GM13977 (cell line): ENCODE results near the gene PSRC1.

Source experiments
- DNase-seq: peaks from one replicate; pipeline ENCODE4 v3.0.0; 2012; ENCODE audit warnings: low spot score
- CTCF ChIP-seq: IDR thresholded peaks from 2 replicates; pipeline ENCODE4 v1.5.1; 2012; ENCODE audit warnings: mild to moderate bottlenecking, control low read depth; ENCODE audit not compliant: insufficient read depth; ENCODE audit errors: extremely low read depth, missing control alignments
- in situ Hi-C: fragments of 300-500 bp; cut with MboI; formaldehyde crosslinking; loops from one replicate; pipeline ENCODE4 v1.12.0; 2022; ENCODE audit warnings: low sequenced_read_pairs, low pct_unique_long_range_greater_than_20kb, mixed read lengths, inconsistent platforms; ENCODE audit not compliant: unreplicated experiment

PSRC1 gene

GRCh38 chr1:109282952-109283747 is at the start of gene PSRC1:
TSS of gene PSRC1 (minus strand) at chr1:109283145.
- peak; percentile 96 for DNase-seq
- in situ Hi-C loops: no loop called here
- no peak for TF ChIP-seq CTCF

GRCh38 chr1:109331113-109331512 is 48.2 kb upstream of the PSRC1 start:
- TF ChIP-seq CTCF: no peak
- in situ Hi-C loops: no loop called here
- no peak for DNase-seq

GRCh38 chr1:109327285-109327684 is 44.3 kb upstream of the PSRC1 start:
- no peak for DNase-seq
- in situ Hi-C loops: no loop called here
- TF ChIP-seq CTCF: no peak

GRCh38 chr1:109322974-109323373 is 40.0 kb upstream of the PSRC1 start:
- no peak for TF ChIP-seq CTCF
- DNase-seq: no peak
- in situ Hi-C loops: no loop called here

GRCh38 chr1:109319114-109319513 is 36.2 kb upstream of the PSRC1 start:
- in situ Hi-C loops: no loop called here
- no peak for DNase-seq
- TF ChIP-seq CTCF: no peak

- in situ Hi-C loops: no loop called here
Measured at GRCh38 chr1:109316506-109316905, 33.6 kb upstream of the PSRC1 start.

More at GRCh38 chr1:109316506-109316905, 33.6 kb upstream of the PSRC1 start:
- TF ChIP-seq CTCF: no peak
- DNase-seq: no peak
